Measurements from ENCODE around the gene ZNF407. TPM values are rescaled to one million over a fixed set of nuclear protein-coding genes. Genes with fewer than 3 reads are reported as not detected.
A peak's percentile ranks its signal among the peaks of the same experiment; 100 is the strongest.

ZNF407 gene
- total RNA-seq, 1 experiment from 2014 or later = 8.2 TPM

- DNase-seq (ENCODE audit: low read depth) = no peak
Measured at GRCh38 chr18:74929110-74929509, 331.4 kb downstream of the ZNF407 start.

- DNase-seq (ENCODE audit: low read depth) = no peak
Measured at GRCh38 chr18:74930616-74931015, 332.9 kb downstream of the ZNF407 start.

GRCh38 chr18:74933930-74934329 lies 336.3 kb downstream of the ZNF407 start:
- DNase-seq (ENCODE audit: low read depth) = no peak

GRCh38 chr18:74935434-74935833 lies 337.8 kb downstream of the ZNF407 start:
- no peak for DNase-seq (ENCODE audit: low read depth)

- DNase-seq (ENCODE audit: low read depth) = no peak
Measured at GRCh38 chr18:74936343-74936742, 338.7 kb downstream of the ZNF407 start.

- DNase-seq (ENCODE audit: low read depth) = no peak
Measured at GRCh38 chr18:74937291-74937690, 339.6 kb downstream of the ZNF407 start.

GRCh38 chr18:74940856-74941255 lies 343.2 kb downstream of the ZNF407 start:
- no peak for DNase-seq (ENCODE audit: low read depth)

GRCh38 chr18:74942319-74942910 lies 344.7 kb downstream of the ZNF407 start:
- no peak for DNase-seq (ENCODE audit: low read depth)

- no peak for DNase-seq (ENCODE audit: low read depth)
Measured at GRCh38 chr18:74944676-74945075, 347.0 kb downstream of the ZNF407 start.

- DNase-seq (ENCODE audit: low read depth) = peak; percentile 13
Measured at GRCh38 chr18:74945774-74946545, 348.3 kb downstream of the ZNF407 start.

- DNase-seq (ENCODE audit: low read depth) = no peak
Measured at GRCh38 chr18:74946646-74947375, 349.1 kb downstream of the ZNF407 start.

- DNase-seq (ENCODE audit: low read depth) = no peak
Measured at GRCh38 chr18:74947417-74947816, 349.7 kb downstream of the ZNF407 start.

- DNase-seq (ENCODE audit: low read depth) = no peak
Measured at GRCh38 chr18:74947875-74948274, 350.2 kb downstream of the ZNF407 start.

GRCh38 chr18:74949611-74950010 lies 351.9 kb downstream of the ZNF407 start:
- DNase-seq (ENCODE audit: low read depth) = peak; percentile 3

- DNase-seq (ENCODE audit: low read depth) = no peak
Measured at GRCh38 chr18:74950479-74950878, 352.8 kb downstream of the ZNF407 start.

- DNase-seq (ENCODE audit: low read depth) = peak; percentile 80
Measured at GRCh38 chr18:74951165-74951760, 353.6 kb downstream of the ZNF407 start.

- no peak for DNase-seq (ENCODE audit: low read depth)
Measured at GRCh38 chr18:74957588-74958224, 360.0 kb downstream of the ZNF407 start.

- no peak for DNase-seq (ENCODE audit: low read depth)
Measured at GRCh38 chr18:74959216-74959615, 361.5 kb downstream of the ZNF407 start.

- DNase-seq (ENCODE audit: low read depth) = no peak
Measured at GRCh38 chr18:74961596-74961995, 363.9 kb downstream of the ZNF407 start.

- DNase-seq (ENCODE audit: low read depth) = peak; percentile 55
Measured at GRCh38 chr18:74963820-74964446, 366.3 kb downstream of the ZNF407 start.

GRCh38 chr18:74965682-74966081 lies 368.0 kb downstream of the ZNF407 start:
- DNase-seq (ENCODE audit: low read depth) = no peak
